ENCODE data around the gene PSMD1. TPM values are rescaled to one million over a fixed set of nuclear protein-coding genes. Genes with fewer than 3 reads are reported as not detected.
"Not testable (repeated sequence)": the region's sequence is repeated elsewhere in the genome, so short reads cannot be mapped to it uniquely, and the experiment has no call there.

The PSMD1 gene
- 111 TPM for total RNA-seq

- DNase-seq = peak; percentile 91
Observed at GRCh38 chr2:231056453-231057416, at the start of gene PSMD1. Gene PSMD1, plus strand, starts transcription at chr2:231056867. Its CDS starts 159 bp downstream, at chr2:231057026.

GRCh38 chr2:231007286-231008098, 49.2 kb upstream of the PSMD1 start:
- DNase-seq = no peak

- no peak for DNase-seq
Observed at GRCh38 chr2:231008131-231008530, 48.5 kb upstream of the PSMD1 start.

- DNase-seq = no peak
Observed at GRCh38 chr2:231009236-231009919, 47.3 kb upstream of the PSMD1 start.

GRCh38 chr2:231010201-231010730, 46.4 kb upstream of the PSMD1 start:
- DNase-seq = no peak

GRCh38 chr2:231011526-231011925, 45.1 kb upstream of the PSMD1 start:
- DNase-seq = no peak

- no peak for DNase-seq
Observed at GRCh38 chr2:231012463-231012862, 44.2 kb upstream of the PSMD1 start.

GRCh38 chr2:231013820-231014219, 42.8 kb upstream of the PSMD1 start:
- no peak for DNase-seq

- DNase-seq = peak; percentile 37
Observed at GRCh38 chr2:231015478-231015877, 41.2 kb upstream of the PSMD1 start.

GRCh38 chr2:231015926-231016325, 40.7 kb upstream of the PSMD1 start:
- DNase-seq = no peak

- DNase-seq = no peak
Observed at GRCh38 chr2:231016566-231017230, 40.0 kb upstream of the PSMD1 start.

GRCh38 chr2:231017231-231017598, 39.5 kb upstream of the PSMD1 start:
- DNase-seq = peak; percentile 80

- no peak for DNase-seq
Observed at GRCh38 chr2:231018184-231018583, 38.5 kb upstream of the PSMD1 start.

- DNase-seq = not testable (repeated sequence)
Observed at GRCh38 chr2:231025059-231025458, 31.6 kb upstream of the PSMD1 start.

GRCh38 chr2:231028889-231029288, 27.8 kb upstream of the PSMD1 start:
- no peak for DNase-seq

- no peak for DNase-seq
Observed at GRCh38 chr2:231029563-231029962, 27.1 kb upstream of the PSMD1 start.

- DNase-seq = no peak
Observed at GRCh38 chr2:231030725-231031124, 25.9 kb upstream of the PSMD1 start.

- no peak for DNase-seq
Observed at GRCh38 chr2:231032575-231033140, 24.0 kb upstream of the PSMD1 start.

GRCh38 chr2:231033147-231034132, 23.2 kb upstream of the PSMD1 start:
- DNase-seq = no peak

GRCh38 chr2:231034291-231034882, 22.3 kb upstream of the PSMD1 start:
- no peak for DNase-seq
